ENCODE measurements around the gene ACAA2.

ACAA2 gene

GRCh38 chr18:49817947-49818346 lies 4.6 kb upstream of the ACAA2 start:
- Histone ChIP-seq H3K4me3 (ENCODE audit: low read depth in 1 of 2, low read length in 2 of 2) (no peak overlapping the region), H3K27me3 (ENCODE audit: insufficient read depth, low read length, poor library complexity) (no peaks in the 10 kb centered on the region), H2AFZ (ENCODE audit: low read depth, low read length) (no peak overlapping the region), H4K20me1 (ENCODE audit: insufficient read depth, low read length) (no peaks in the 10 kb centered on the region), H3K79me2 (ENCODE audit: insufficient read depth, low read length) (no peaks in the 10 kb centered on the region), H3K9ac (ENCODE audit: low read depth, low read length) (no peak overlapping the region), H3K27ac (ENCODE audit: low read length) (no peak overlapping the region), H3K36me3 (ENCODE audit: insufficient read depth, low read length) (no peaks in the 10 kb centered on the region), H3K4me1 (ENCODE audit: insufficient read depth, low read length) (peaks cover 20% of the 10 kb centered on the region), H3K4me2 (ENCODE audit: insufficient read depth, low read length) (no peak overlapping the region), H3K9me3 (ENCODE audit: insufficient read depth, low read length, severe bottlenecking) (no peaks in the 10 kb centered on the region)
- TF ChIP-seq, protein P1, sequence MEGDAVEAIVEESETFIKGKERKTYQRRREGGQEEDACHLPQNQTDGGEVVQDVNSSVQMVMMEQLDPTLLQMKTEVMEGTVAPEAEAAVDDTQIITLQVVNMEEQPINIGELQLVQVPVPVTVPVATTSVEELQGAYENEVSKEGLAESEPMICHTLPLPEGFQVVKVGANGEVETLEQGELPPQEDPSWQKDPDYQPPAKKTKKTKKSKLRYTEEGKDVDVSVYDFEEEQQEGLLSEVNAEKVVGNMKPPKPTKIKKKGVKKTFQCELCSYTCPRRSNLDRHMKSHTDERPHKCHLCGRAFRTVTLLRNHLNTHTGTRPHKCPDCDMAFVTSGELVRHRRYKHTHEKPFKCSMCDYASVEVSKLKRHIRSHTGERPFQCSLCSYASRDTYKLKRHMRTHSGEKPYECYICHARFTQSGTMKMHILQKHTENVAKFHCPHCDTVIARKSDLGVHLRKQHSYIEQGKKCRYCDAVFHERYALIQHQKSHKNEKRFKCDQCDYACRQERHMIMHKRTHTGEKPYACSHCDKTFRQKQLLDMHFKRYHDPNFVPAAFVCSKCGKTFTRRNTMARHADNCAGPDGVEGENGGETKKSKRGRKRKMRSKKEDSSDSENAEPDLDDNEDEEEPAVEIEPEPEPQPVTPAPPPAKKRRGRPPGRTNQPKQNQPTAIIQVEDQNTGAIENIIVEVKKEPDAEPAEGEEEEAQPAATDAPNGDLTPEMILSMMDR (IDR thresholded peaks at IDR 0.05; ENCODE audit: borderline replicate concordance, extremely low read depth, low read length, poor library complexity, severe bottlenecking): no peak
- no peak for TF ChIP-seq EZH2 (IDR thresholded peaks at IDR 0.05; ENCODE audit: borderline replicate concordance, low read depth, low read length, severe bottlenecking)
- DNase-seq (no peak), ATAC-seq (ENCODE audit: insufficient read depth, low read depth) (no peak)

GRCh38 chr18:49815927-49816326 lies 2.6 kb upstream of the ACAA2 start:
- no peak for ATAC-seq (ENCODE audit: insufficient read depth, low read depth)
- no peak overlapping the region for H3K4me2 ChIP-seq (ENCODE audit: insufficient read depth, low read length)
- H3K9me3 ChIP-seq (ENCODE audit: insufficient read depth, low read length, severe bottlenecking): no peaks in the 10 kb centered on the region
- H3K4me1 ChIP-seq (ENCODE audit: insufficient read depth, low read length): peaks cover 20% of the 10 kb centered on the region
- DNase-seq: no peak
- no peak for TF ChIP-seq EZH2 (IDR thresholded peaks at IDR 0.05; ENCODE audit: borderline replicate concordance, low read depth, low read length, severe bottlenecking)
- TF ChIP-seq, protein P1 (IDR thresholded peaks at IDR 0.05; ENCODE audit: borderline replicate concordance, extremely low read depth, low read length, poor library complexity, severe bottlenecking): no peak
- no peaks in the 10 kb centered on the region for H4K20me1 ChIP-seq (ENCODE audit: insufficient read depth, low read length)
- no peaks in the 10 kb centered on the region for H3K36me3 ChIP-seq (ENCODE audit: insufficient read depth, low read length)
- no peaks in the 10 kb centered on the region for H3K27me3 ChIP-seq (ENCODE audit: insufficient read depth, low read length, poor library complexity)
- no peak overlapping the region for H3K9ac ChIP-seq (ENCODE audit: low read depth, low read length)
- no peaks in the 10 kb centered on the region for H3K79me2 ChIP-seq (ENCODE audit: insufficient read depth, low read length)
- H3K27ac ChIP-seq (ENCODE audit: low read length): no peak overlapping the region
- no peak overlapping the region for H3K4me3 ChIP-seq (ENCODE audit: low read depth in 1 of 2, low read length in 2 of 2)
- H2AFZ ChIP-seq (ENCODE audit: low read depth, low read length): no peak overlapping the region

DNA sequence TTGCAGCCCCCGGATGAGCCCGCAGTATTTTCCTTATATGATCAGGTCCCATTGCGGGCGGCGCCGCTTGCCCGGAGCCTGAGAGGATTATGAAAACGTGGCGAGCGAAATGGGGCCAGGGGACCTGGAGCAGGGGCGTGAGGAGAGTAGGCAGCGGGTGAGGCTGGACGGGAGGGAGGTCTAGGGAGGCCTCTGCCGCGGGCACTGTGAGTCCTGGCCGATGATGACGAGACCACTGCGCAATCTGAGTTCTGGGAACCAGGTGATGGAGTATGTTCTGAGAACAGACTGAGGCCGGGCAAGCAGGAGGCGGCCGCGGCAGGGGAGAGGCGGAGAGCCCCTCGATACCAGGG lies 790 bp upstream of the ACAA2 start:
- ATAC-seq (ENCODE audit: insufficient read depth, low read depth): no peak
- Histone ChIP-seq H3K79me2 (ENCODE audit: insufficient read depth, low read length) (no peaks in the 10 kb centered on the region), H3K9ac (ENCODE audit: low read depth, low read length) (no peak overlapping the region), H3K27ac (ENCODE audit: low read length) (no peak overlapping the region), H3K9me3 (ENCODE audit: insufficient read depth, low read length, severe bottlenecking) (no peaks in the 10 kb centered on the region), H3K27me3 (ENCODE audit: insufficient read depth, low read length, poor library complexity) (no peaks in the 10 kb centered on the region), H4K20me1 (ENCODE audit: insufficient read depth, low read length) (no peaks in the 10 kb centered on the region), H3K4me3 (ENCODE audit: low read depth in 1 of 2, low read length in 2 of 2) (no peak overlapping the region), H3K4me2 (ENCODE audit: insufficient read depth, low read length) (no peak overlapping the region), H2AFZ (ENCODE audit: low read depth, low read length) (no peak overlapping the region), H3K36me3 (ENCODE audit: insufficient read depth, low read length) (no peaks in the 10 kb centered on the region), H3K4me1 (ENCODE audit: insufficient read depth, low read length) (peaks cover 3% of the 10 kb centered on the region)
- TF ChIP-seq EZH2 (IDR thresholded peaks at IDR 0.05; ENCODE audit: borderline replicate concordance, low read depth, low read length, severe bottlenecking): no peak
- TF ChIP-seq, protein P1 (IDR thresholded peaks at IDR 0.05; ENCODE audit: borderline replicate concordance, extremely low read depth, low read length, poor library complexity, severe bottlenecking): no peak
- DNase-seq: no peak

GRCh38 chr18:49813069-49813318 lies 339 bp downstream of the ACAA2 start:
- TF ChIP-seq EZH2 (IDR thresholded peaks at IDR 0.05; ENCODE audit: borderline replicate concordance, low read depth, low read length, severe bottlenecking): no peak
- TF ChIP-seq, protein P1 (IDR thresholded peaks at IDR 0.05; ENCODE audit: borderline replicate concordance, extremely low read depth, low read length, poor library complexity, severe bottlenecking): no peak
- DNase-seq (no peak), ATAC-seq (ENCODE audit: insufficient read depth, low read depth) (no peak)
- Histone ChIP-seq H3K9ac (ENCODE audit: low read depth, low read length) (no peak overlapping the region), H3K27ac (ENCODE audit: low read length) (no peak overlapping the region), H2AFZ (ENCODE audit: low read depth, low read length) (no peak overlapping the region), H3K79me2 (ENCODE audit: insufficient read depth, low read length) (no peaks in the 10 kb centered on the region), H3K36me3 (ENCODE audit: insufficient read depth, low read length) (no peaks in the 10 kb centered on the region), H3K4me3 (ENCODE audit: low read depth in 1 of 2, low read length in 2 of 2) (no peak overlapping the region), H3K4me1 (ENCODE audit: insufficient read depth, low read length) (no peaks in the 10 kb centered on the region), H4K20me1 (ENCODE audit: insufficient read depth, low read length) (no peaks in the 10 kb centered on the region), H3K4me2 (ENCODE audit: insufficient read depth, low read length) (no peak overlapping the region), H3K27me3 (ENCODE audit: insufficient read depth, low read length, poor library complexity) (no peaks in the 10 kb centered on the region), H3K9me3 (ENCODE audit: insufficient read depth, low read length, severe bottlenecking) (peaks cover 4% of the 10 kb centered on the region)
